OCI-LY1 (cell line): Measurements from ENCODE around the gene CARMIL1.

Source experiments
- CTCF ChIP-seq: fragments of 200-600 bp; sonication (generic), shearing (Covaris generic); IDR thresholded peaks from 2 replicates; pipeline ENCODE4 v1.5.1; 2017; ENCODE audit warnings: mild to moderate bottlenecking, antibody characterized with exemption, low read length, moderate library complexity, mixed read lengths
- EZH2 ChIP-seq: fragments of 200-600 bp; sonication (generic), shearing (Covaris generic); IDR thresholded peaks from 2 replicates; pipeline ENCODE4 v1.8.0; 2017; ENCODE audit warnings: borderline replicate concordance, mixed run types, mild to moderate bottlenecking, antibody characterized with exemption, low read length, moderate library complexity, mixed read lengths

- TF ChIP-seq CTCF = no peak
- TF ChIP-seq EZH2 = no peak
Observed at GRCh38 chr6:25473447-25473846, 194.3 kb downstream of the CARMIL1 start.
